Thyroid gland (tissue), 4 donors: Measurements from ENCODE around the gene P4HTM.

Experiments used
- CTCF ChIP-seq, 6 experiments: fragments of 200-600 bp in 3 of 6; fragments of 450-650 bp in 3 of 6; sonication (generic) in 3 of 6; IDR thresholded peaks; one replicate each; pipeline ENCODE4 v1.5.1; 2016 to 2019; ENCODE audit warnings: antibody characterized with exemption in 6 of 6, mild to moderate bottlenecking in 2 of 6, inconsistent platforms in 1 of 6, moderate library complexity in 1 of 6
- POLR2A ChIP-seq, 2 donors: fragments of 450-650 bp; IDR thresholded peaks; one replicate each; pipeline ENCODE4 v1.6.1; 2017; ENCODE audit warnings: antibody characterized with exemption in 2 of 2, mild to moderate bottlenecking in 2 of 2, moderate library complexity in 1 of 2

DNA sequence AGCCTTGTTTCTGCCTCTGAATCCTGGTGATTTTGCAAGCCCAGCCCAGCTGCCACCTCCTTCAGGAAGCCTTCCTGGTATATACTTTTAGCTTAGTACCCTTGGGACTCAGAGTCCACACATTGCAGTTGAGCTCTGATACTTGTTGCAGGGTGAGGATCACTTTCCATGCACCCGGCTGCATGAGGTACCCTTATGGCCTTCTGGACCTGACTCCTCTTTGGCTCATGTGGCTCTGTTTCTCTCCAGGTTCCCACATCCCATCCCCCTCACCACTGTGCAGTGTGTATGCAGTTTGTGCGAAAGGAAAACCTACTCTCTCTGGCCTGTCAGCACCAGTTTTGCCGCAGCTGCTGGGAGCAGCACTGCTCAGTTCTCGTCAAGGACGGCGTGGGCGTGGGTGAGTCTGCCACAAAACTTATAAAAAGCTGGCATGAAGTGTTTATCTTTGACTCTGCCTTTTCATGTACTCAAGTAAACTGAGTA, 23.1 kb upstream of the P4HTM start:
- no peak for TF ChIP-seq CTCF (IDR thresholded peaks at IDR 0.05)
- TF ChIP-seq POLR2A (IDR thresholded peaks at IDR 0.05) = no peak
